Psoas muscle (tissue), 8 donors: ENCODE data around the gene CBX5. TPM values are rescaled to one million over a fixed set of nuclear protein-coding genes. Genes with fewer than 3 reads are reported as not detected.
"Not testable (repeated sequence)": the region's sequence is repeated elsewhere in the genome, so short reads cannot be mapped to it uniquely, and the experiment has no call there.

Experiments used
- ATAC-seq, 4 donors: fragments of 200-7000 bp; cut with Tn5 transposase; one replicate each; pipeline ENCODE4 v1.9.1; 2020; ENCODE audit warnings: moderate library complexity in 3 of 4, mild to moderate bottlenecking in 2 of 4
- DNase-seq, 2 donors: peaks; one replicate each; pipeline ENCODE4 v3.0.0-alpha.2; 2020
- H3K27ac ChIP-seq: fragments of 200-600 bp; one replicate; pipeline ENCODE4 v1.8.0; 2022
- H3K27me3 ChIP-seq, 3 donors: fragments of 200-600 bp in 1 of 3; one replicate each; pipeline versions ENCODE4 v1.6.1 to v1.8.0; 2013 to 2022; ENCODE audit warnings: low read length in 2 of 3, mild to moderate bottlenecking in 2 of 3, moderate library complexity in 1 of 3; ENCODE audit not compliant: insufficient read depth in 3 of 3
- H3K36me3 ChIP-seq, 2 donors: fragments of 200-600 bp in 1 of 2; one replicate each; pipeline versions ENCODE4 v1.6.1 to v1.8.0; 2013 to 2022; ENCODE audit warnings: low read depth in 1 of 2, mild to moderate bottlenecking in 1 of 2, moderate library complexity in 1 of 2; ENCODE audit not compliant: insufficient read depth in 1 of 2
- H3K4me1 ChIP-seq: fragments of 200-600 bp; one replicate; pipeline ENCODE4 v1.8.0; 2022
- H3K4me3 ChIP-seq: fragments of 200-600 bp; one replicate; pipeline ENCODE4 v1.8.0; 2022; ENCODE audit warnings: mild to moderate bottlenecking
- H3K9me3 ChIP-seq: fragments of 200-600 bp; one replicate; pipeline ENCODE4 v1.8.0; 2022
- WGBS, 3 donors: extraction: QIAGEN DNeasy Blood & Tissue Kit; methylation state at CpG; one replicate each; pipeline versions ENCODE4 v1.1.6 to v1.1.7; 2013; 5-methylcytosine and 5-hydroxymethylcytosine counted together
- intact Hi-C, 2 donors: fragments of 100-400 bp; cut with DNase I; formaldehyde crosslinking; loops; one replicate each; pipeline versions ENCODE4 v1.11.0 to v1.14.2; 2022
- polyA plus RNA-seq, 3 donors: library from polyadenylated mRNA; stranded (reverse); fragments of 200-250 nt; gene quantifications; one replicate each; pipeline ENCODE4 v1.2.3, GENCODE V29; 2013
- total RNA-seq, 4 donors: library from RNA; stranded (reverse); fragmentation: NEBNext Ultra II Directional in 2 of 4; extraction: Animal tissue kit (Norgen Biotek cat#: 25700) in 2 of 4; gene quantifications; one replicate each; pipeline versions ENCODE4 v1.2.1 to v1.2.4, GENCODE V29; 2021 to 2023
- TF ChIP-seq, protein P1 (sequence below): fragments of 200-600 bp; IDR thresholded peaks from one replicate; pipeline ENCODE4 v1.8.0; 2022; ENCODE audit warnings: antibody characterized with exemption
- donor health status: healthy with polysubstance abuse.
- donor health status: DM: no; HTN: no; CAD: no; lungs with moderate emphysema.
- donor health status: Bipolar disorder and iron deficiency.
- donor health status: healthy.
- donor health status: DM: yes; HTN: yes; CAD: no.
- donor health status: DM: no; HTN: no; CAD: no.
- donor health status: DM: no; HTN: no; CAD: no.
- donor health status: DM: yes; HTN: yes; CAD: no.

CBX5 gene
- total and polyA plus RNA-seq, 7 donors, result 5.2 to 19.3 (median 12.1) TPM

DNA sequence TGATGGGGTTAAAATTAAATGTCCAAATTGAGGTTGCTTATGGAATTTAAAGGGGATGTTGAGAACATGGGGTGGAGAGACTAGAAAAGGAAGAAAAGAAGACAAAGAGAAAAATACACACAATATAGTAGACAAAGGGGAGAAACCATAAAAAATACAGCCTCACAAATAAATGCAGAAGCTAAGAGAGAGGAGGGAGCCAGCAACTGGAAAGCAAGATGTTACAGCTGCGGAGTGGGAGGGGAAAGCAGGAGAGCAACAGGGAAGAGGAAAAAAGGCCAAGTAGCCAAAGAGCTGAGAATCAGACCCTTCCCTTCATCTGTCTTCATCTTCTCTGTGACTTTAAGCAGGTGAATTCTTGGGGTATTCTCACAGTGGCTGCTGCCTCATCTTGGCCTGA lies 51.5 kb downstream of the CBX5 start:
- intact Hi-C loops, result no loop called here
- Histone ChIP-seq H3K9me3 (no peaks in the 10 kb centered on the region), H3K36me3 (no peaks in the 10 kb centered on the region), H3K4me3 (no peak overlapping the region), H3K27me3 (no peaks in the 10 kb centered on the region), H3K4me1 (peaks cover 17% of the 10 kb centered on the region), H3K27ac (no peak overlapping the region)
- 78 to 87% (median 86%) methylated on average over 1 of the region's 1 CpG for WGBS, 3 donors
- TF ChIP-seq, protein P1, sequence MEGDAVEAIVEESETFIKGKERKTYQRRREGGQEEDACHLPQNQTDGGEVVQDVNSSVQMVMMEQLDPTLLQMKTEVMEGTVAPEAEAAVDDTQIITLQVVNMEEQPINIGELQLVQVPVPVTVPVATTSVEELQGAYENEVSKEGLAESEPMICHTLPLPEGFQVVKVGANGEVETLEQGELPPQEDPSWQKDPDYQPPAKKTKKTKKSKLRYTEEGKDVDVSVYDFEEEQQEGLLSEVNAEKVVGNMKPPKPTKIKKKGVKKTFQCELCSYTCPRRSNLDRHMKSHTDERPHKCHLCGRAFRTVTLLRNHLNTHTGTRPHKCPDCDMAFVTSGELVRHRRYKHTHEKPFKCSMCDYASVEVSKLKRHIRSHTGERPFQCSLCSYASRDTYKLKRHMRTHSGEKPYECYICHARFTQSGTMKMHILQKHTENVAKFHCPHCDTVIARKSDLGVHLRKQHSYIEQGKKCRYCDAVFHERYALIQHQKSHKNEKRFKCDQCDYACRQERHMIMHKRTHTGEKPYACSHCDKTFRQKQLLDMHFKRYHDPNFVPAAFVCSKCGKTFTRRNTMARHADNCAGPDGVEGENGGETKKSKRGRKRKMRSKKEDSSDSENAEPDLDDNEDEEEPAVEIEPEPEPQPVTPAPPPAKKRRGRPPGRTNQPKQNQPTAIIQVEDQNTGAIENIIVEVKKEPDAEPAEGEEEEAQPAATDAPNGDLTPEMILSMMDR, result no peak
- no peak for ATAC-seq
- no peak for DNase-seq

DNA sequence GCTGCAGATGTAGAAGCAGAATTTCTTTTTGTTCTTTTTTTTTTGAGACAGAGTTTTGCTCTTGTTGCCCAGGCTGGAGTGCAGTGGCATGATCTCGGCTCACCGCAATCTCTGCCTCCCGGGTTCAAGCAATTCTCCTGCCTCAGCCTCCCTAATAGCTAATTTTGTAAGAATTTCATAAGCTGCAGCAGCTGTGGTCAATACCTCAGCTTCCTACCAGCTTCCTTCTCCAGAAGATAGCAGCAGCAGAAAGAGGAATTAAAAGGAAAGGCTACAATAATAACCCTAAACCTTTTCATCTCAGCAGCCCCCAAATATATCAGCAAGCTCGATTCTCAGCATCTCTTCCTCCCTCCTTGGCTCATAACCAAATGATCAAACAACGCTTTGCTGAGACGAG lies 52.0 kb downstream of the CBX5 start:
- DNase-seq, H3K4me3 ChIP-seq, intact Hi-C loops, H3K36me3 ChIP-seq, H3K9me3 ChIP-seq, H3K27ac ChIP-seq, ATAC-seq, H3K27me3 ChIP-seq: not testable (repeated sequence)
- peaks cover 17% of the 10 kb centered on the region for H3K4me1 ChIP-seq
- WGBS, 3 donors, result 58 to 71% (median 58%) methylated on average over 6 of the region's 6 CpGs

DNA sequence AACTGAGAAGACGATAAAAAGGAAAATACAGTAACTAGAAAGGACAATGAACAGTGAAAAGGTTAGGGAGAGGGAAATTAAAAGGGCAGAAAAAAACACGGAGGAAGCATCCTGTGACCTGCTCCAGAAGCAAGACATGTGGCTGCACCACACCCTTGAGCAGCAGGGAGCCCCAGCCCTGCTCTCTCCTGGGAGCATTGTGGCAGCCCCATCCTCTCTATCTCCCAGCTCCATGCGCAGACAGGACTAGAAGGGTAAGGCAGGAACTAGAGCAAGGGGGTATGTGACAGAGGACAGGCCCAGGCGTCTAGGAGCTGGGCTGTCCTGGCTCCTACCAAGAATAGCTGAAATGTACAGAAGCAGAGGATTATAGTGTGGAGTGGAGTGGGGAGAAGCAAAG lies 52.5 kb downstream of the CBX5 start:
- no peaks in the 10 kb centered on the region for H3K9me3 ChIP-seq
- TF ChIP-seq, protein P1, result no peak
- no peak for ATAC-seq
- DNase-seq, result no peak
- no peaks in the 10 kb centered on the region for H3K27me3 ChIP-seq
- no peak overlapping the region for H3K27ac ChIP-seq
- H3K36me3 ChIP-seq, result no peaks in the 10 kb centered on the region
- H3K4me3 ChIP-seq, result no peak overlapping the region
- 72 to 75% (median 73%) methylated on average over 4 of the region's 4 CpGs for WGBS, 3 donors
- peaks cover 17% of the 10 kb centered on the region for H3K4me1 ChIP-seq
- intact Hi-C loops, result no loop called here

DNA sequence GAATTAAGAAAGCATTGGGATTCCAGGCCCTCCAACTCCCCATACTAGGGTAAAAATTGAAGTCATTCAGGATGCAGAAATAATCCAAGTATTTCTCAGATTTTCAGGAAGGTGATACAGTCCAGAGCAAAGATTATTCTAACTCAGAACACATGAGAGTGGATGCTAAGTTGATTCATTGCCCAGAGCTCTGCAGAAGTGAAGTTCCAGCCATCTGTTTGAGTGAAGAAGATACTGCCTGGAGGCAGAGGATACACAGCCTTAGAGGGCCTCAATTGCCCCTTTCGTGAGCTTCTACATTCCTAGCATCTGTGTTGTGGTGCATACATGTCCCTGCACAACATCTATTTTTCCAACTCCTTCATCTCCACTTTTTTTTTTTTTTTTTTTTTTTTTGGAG lies 54.3 kb downstream of the CBX5 start:
- Histone ChIP-seq H3K9me3 (no peaks in the 10 kb centered on the region), H3K36me3 (no peaks in the 10 kb centered on the region), H3K27ac (no peak overlapping the region), H3K27me3 (no peaks in the 10 kb centered on the region), H3K4me3 (no peak overlapping the region), H3K4me1 (peaks cover 12% of the 10 kb centered on the region)
- TF ChIP-seq, protein P1, result no peak
- DNase-seq (no peak), ATAC-seq (no peak)
- intact Hi-C loops, result no loop called here
- WGBS, 3 donors, result 89 to 92% (median 90%) methylated on average over 1 of the region's 1 CpG

DNA sequence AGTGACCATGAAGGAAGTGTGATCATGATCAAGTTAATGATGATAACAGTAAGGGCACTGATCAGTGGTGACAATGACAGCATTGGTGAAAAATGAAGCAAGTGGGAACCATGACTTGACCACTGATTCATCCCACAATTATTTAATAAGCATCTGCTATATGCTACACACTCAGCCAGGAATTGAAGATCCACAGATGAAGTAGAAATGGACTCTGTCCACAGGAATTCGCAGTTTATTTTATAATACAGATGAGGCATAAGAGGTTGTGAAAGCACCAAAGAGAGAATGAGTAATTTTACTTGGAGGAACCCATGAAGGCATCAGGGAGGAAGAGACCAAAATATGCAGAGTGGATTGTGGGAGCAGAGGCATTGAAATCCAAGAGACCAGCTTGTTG lies 57.3 kb downstream of the CBX5 start:
- Histone ChIP-seq H3K27me3 (no peaks in the 10 kb centered on the region), H3K27ac (no peak overlapping the region), H3K4me3 (no peak overlapping the region), H3K9me3 (no peaks in the 10 kb centered on the region), H3K36me3 (no peaks in the 10 kb centered on the region), H3K4me1 (peaks cover under 1% of the 10 kb centered on the region)
- WGBS, 3 donors, result 85 to 93% (median 93%) methylated on average over 1 of the region's 1 CpG
- DNase-seq (no peak), ATAC-seq (no peak)
- intact Hi-C loops, result loop anchor here (5.0 kb wide), 3 partner anchors 50 to 140 kb away; partner anchors contain the start of genes COPZ1 (in 1 of the 2) and GPR84 (in 1 of the 2)
- TF ChIP-seq, protein P1, result no peak
